HEK293 (cell line): Measurements from ENCODE around the gene CALHM3.

Experiments
- GLI2 ChIP-seq: fragments of 450-650 bp; formaldehyde crosslinking; IDR thresholded peaks from 2 replicates; pipeline ENCODE4; 2017; ENCODE audit warnings: missing biosample characterization, missing genetic modification characterization, low read depth, borderline replicate concordance
- HIC1 ChIP-seq: fragments of 450-650 bp; formaldehyde crosslinking; IDR thresholded peaks from 2 replicates; pipeline ENCODE4 v1.5.1; 2016; ENCODE audit warnings: missing biosample characterization, missing genetic modification characterization
- KLF16 ChIP-seq: fragments of 450-650 bp; formaldehyde crosslinking; IDR thresholded peaks from 2 replicates; pipeline ENCODE4 v1.5.1; 2017; ENCODE audit warnings: missing biosample characterization, missing genetic modification characterization
- MEIS1 ChIP-seq: sonication (generic); formaldehyde crosslinking; IDR thresholded peaks from 2 replicates; pipeline ENCODE4 v1.8.1; 2022; ENCODE audit warnings: missing genetic modification reagents, mild to moderate bottlenecking, borderline replicate concordance
- PRDM4 ChIP-seq: fragments of 450-650 bp; formaldehyde crosslinking; IDR thresholded peaks from 2 replicates; pipeline ENCODE4 v1.5.1; 2017; ENCODE audit warnings: missing biosample characterization, missing genetic modification characterization
- SP2 ChIP-seq: fragments of 450-650 bp; formaldehyde crosslinking; IDR thresholded peaks from 2 replicates; pipeline ENCODE4 v1.5.1; 2016; ENCODE audit warnings: missing biosample characterization, missing genetic modification characterization
- YY2 ChIP-seq: fragments of 450-650 bp; formaldehyde crosslinking; IDR thresholded peaks from 2 replicates; pipeline ENCODE4 v1.5.1; 2016; ENCODE audit warnings: missing biosample characterization, missing genetic modification characterization
- ZBTB48 ChIP-seq: fragments of 450-650 bp; formaldehyde crosslinking; IDR thresholded peaks from 2 replicates; pipeline ENCODE4 v1.5.1; 2016; ENCODE audit warnings: missing biosample characterization, missing genetic modification characterization
- ZBTB8A ChIP-seq: fragments of 450-650 bp; formaldehyde crosslinking; IDR thresholded peaks from 2 replicates; pipeline ENCODE4 v1.5.1; 2016; ENCODE audit warnings: missing biosample characterization, missing genetic modification characterization
- ZFHX2 ChIP-seq: fragments of 450-650 bp; formaldehyde crosslinking; conservative IDR thresholded peaks from 2 replicates; pipeline ENCODE4 v1.5.1; 2016; ENCODE audit warnings: missing biosample characterization, missing genetic modification characterization
- ZNF148 ChIP-seq: fragments of 450-650 bp; formaldehyde crosslinking; IDR thresholded peaks from 2 replicates; pipeline ENCODE4 v1.5.0; 2017; ENCODE audit warnings: missing biosample characterization, missing genetic modification characterization, borderline replicate concordance
- ZNF510 ChIP-seq: fragments of 450-650 bp; formaldehyde crosslinking; IDR thresholded peaks from 2 replicates; pipeline ENCODE4 v1.5.1; 2018; ENCODE audit warnings: mild to moderate bottlenecking, missing genetic modification characterization, missing biosample characterization; ENCODE audit not compliant: insufficient replicate concordance
- ZNF518A ChIP-seq: fragments of 450-650 bp; formaldehyde crosslinking; conservative IDR thresholded peaks from 2 replicates; pipeline ENCODE4 v1.5.1; 2016; ENCODE audit warnings: low read depth, missing biosample characterization, missing genetic modification characterization
- ZNF571 ChIP-seq: fragments of 450-650 bp; formaldehyde crosslinking; IDR thresholded peaks from 2 replicates; pipeline ENCODE4 v1.5.0; 2017; ENCODE audit warnings: missing biosample characterization, missing genetic modification characterization
- ZNF585B ChIP-seq: fragments of 450-650 bp; formaldehyde crosslinking; IDR thresholded peaks from 2 replicates; pipeline ENCODE4 v1.5.1; 2016; ENCODE audit warnings: missing biosample characterization, missing genetic modification characterization
- ZNF623 ChIP-seq: fragments of 450-650 bp; formaldehyde crosslinking; IDR thresholded peaks from 2 replicates; pipeline ENCODE4 v1.5.1; 2016; ENCODE audit warnings: missing biosample characterization, missing genetic modification characterization
- ZNF660 ChIP-seq: fragments of 450-650 bp; IDR thresholded peaks from 2 replicates; pipeline ENCODE4 v1.5.1; 2018; ENCODE audit warnings: missing biosample characterization, mild to moderate bottlenecking, missing genetic modification characterization
- ZNF664 ChIP-seq: fragments of 450-650 bp; formaldehyde crosslinking; IDR thresholded peaks from 2 replicates; pipeline ENCODE4 v1.5.1; 2016; ENCODE audit warnings: missing biosample characterization, missing genetic modification characterization
- ZNF768 ChIP-seq: fragments of 450-650 bp; formaldehyde crosslinking; IDR thresholded peaks from 2 replicates; pipeline ENCODE4 v1.5.1; 2018; ENCODE audit warnings: missing biosample characterization, mild to moderate bottlenecking, missing genetic modification characterization
- ZNF792 ChIP-seq: fragments of 450-650 bp; formaldehyde crosslinking; IDR thresholded peaks from 2 replicates; pipeline ENCODE4 v1.5.1; 2016; ENCODE audit warnings: missing biosample characterization, missing genetic modification characterization
- ZNF843 ChIP-seq: fragments of 450-650 bp; formaldehyde crosslinking; IDR thresholded peaks from 2 replicates; pipeline ENCODE4 v1.5.1; 2016; ENCODE audit warnings: missing biosample characterization, missing genetic modification characterization
- TF ChIP-seq, protein P1 (sequence below): fragments of 450-650 bp; formaldehyde crosslinking; IDR thresholded peaks from 2 replicates; pipeline ENCODE4 v1.5.1; 2016; ENCODE audit warnings: missing biosample characterization, missing genetic modification characterization
- TF ChIP-seq, protein P2 (sequence below): fragments of 450-650 bp; formaldehyde crosslinking; IDR thresholded peaks from 2 replicates; pipeline ENCODE4 v1.5.1; 2016; ENCODE audit warnings: missing biosample characterization, missing genetic modification characterization

CALHM3 gene

DNA sequence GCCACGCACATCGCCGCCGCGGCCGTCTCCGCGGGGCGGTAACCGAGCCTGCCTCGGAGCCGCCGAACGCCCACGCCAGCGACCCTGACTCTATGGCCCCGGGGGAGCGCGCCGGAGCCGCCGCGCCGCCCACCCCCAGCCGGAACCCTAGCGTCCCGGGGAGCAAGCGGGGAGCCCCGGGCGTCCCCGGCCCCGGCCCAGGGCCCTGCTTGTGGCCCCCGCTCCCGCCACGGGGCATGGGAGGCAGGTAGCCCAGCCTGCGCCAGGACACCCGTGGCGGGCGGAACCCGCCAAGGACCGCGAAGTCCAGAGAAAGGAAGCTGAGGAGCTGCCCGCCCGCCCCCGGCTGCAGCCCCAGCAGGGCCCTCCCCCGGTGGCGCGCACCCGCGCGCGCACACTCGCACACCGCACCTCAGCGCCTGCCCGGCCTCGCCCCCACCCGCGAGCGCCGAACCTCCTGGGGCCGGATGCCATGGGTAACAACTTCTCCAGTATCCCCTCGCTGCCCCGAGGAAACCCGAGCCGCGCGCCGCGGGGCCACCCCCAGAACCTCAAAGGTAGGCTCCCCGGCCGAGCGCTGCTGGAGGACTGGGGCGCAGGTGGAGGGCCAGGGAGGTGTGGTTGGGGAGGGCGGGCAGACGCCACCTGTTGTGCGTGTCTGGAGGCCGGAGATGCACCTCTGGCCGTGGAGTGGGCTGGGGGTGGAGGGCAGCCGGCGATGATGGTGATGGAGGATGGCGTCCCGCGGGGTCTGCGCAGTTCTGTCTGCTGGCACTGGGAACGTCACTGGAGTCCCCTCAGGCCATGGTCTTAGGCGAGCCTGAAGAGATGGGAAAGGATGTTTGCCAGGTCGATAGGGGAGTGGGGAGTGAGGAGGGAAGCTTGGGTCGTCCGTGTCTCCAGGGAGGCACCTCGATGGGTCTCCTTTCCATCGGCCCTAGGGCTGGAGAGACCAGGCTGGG, 15.2 kb upstream of the CALHM3 start (continued):
- TF ChIP-seq, protein P1, sequence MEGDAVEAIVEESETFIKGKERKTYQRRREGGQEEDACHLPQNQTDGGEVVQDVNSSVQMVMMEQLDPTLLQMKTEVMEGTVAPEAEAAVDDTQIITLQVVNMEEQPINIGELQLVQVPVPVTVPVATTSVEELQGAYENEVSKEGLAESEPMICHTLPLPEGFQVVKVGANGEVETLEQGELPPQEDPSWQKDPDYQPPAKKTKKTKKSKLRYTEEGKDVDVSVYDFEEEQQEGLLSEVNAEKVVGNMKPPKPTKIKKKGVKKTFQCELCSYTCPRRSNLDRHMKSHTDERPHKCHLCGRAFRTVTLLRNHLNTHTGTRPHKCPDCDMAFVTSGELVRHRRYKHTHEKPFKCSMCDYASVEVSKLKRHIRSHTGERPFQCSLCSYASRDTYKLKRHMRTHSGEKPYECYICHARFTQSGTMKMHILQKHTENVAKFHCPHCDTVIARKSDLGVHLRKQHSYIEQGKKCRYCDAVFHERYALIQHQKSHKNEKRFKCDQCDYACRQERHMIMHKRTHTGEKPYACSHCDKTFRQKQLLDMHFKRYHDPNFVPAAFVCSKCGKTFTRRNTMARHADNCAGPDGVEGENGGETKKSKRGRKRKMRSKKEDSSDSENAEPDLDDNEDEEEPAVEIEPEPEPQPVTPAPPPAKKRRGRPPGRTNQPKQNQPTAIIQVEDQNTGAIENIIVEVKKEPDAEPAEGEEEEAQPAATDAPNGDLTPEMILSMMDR, result no peak; the same call in 1 of the 2 replicates
- TF ChIP-seq PRDM4 (tag by site-specific recombination) (no peak), ZNF768 (no peak), ZNF664 (tag by site-specific recombination) (no peak), MEIS1 (CRISPR knock-in tag) (no peak), GLI2 (tag by site-specific recombination) (no peak), ZBTB8A (no peak), ZFHX2 (peak; percentile 53), ZBTB48 (tag by site-specific recombination) (0 out of 2 replicates have a peak, but pooled peaks have one; percentile 15), ZNF843 (tag by site-specific recombination) (no peak), SP2 (tag by site-specific recombination) (no peak), KLF16 (tag by site-specific recombination) (no peak), ZNF571 (tag by site-specific recombination) (no peak), ZNF510 (tag by site-specific recombination) (no peak), HIC1 (tag by site-specific recombination) (no peak; the same call in 1 of the 2 replicates), ZNF623 (no peak), ZNF585B (tag by site-specific recombination) (no peak), YY2 (tag by site-specific recombination) (no peak), ZNF148 (tag by site-specific recombination) (no peak), ZNF660 (peak; percentile 34; the same call in 1 of the 2 replicates), ZNF792 (tag by site-specific recombination) (no peak), ZNF518A (tag by site-specific recombination) (no peak)
- TF ChIP-seq, protein P2, sequence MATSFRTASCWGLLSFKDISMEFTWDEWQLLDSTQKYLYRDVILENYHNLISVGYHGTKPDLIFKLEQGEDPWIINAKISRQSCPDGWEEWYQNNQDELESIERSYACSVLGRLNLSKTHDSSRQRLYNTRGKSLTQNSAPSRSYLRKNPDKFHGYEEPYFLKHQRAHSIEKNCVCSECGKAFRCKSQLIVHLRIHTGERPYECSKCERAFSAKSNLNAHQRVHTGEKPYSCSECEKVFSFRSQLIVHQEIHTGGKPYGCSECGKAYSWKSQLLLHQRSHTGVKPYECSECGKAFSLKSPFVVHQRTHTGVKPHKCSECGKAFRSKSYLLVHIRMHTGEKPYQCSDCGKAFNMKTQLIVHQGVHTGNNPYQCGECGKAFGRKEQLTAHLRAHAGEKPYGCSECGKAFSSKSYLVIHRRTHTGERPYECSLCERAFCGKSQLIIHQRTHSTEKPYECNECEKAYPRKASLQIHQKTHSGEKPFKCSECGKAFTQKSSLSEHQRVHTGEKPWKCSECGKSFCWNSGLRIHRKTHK (tag by site-specific recombination), result no peak
